Measurements from ENCODE around the gene MOGAT1. TPM values are rescaled to one million over a fixed set of nuclear protein-coding genes. Genes with fewer than 3 reads are reported as not detected.
A peak's percentile ranks its signal among the peaks of the same experiment; 100 is the strongest.

MOGAT1 gene
- total and polyA plus RNA-seq, 2 of the 13 experiments (the other 11 are each of a cell fraction or from before 2014, with no cell fraction given), result 0.98 to 4.3 TPM

GRCh38 chr2:222709191-222709891, 37.9 kb downstream of the MOGAT1 start (continued):
- no peak; the same call in 1 of the 2 replicates for TF ChIP-seq GLMP (CRISPR knock-in tag; IDR thresholded peaks at IDR 0.05; ENCODE audit: borderline replicate concordance)
- TF ChIP-seq JUNB (CRISPR knock-in tag; IDR thresholded peaks at IDR 0.05; ENCODE audit: borderline replicate concordance), result no peak
- no peak for TF ChIP-seq NFE2L1 (CRISPR knock-in tag; IDR thresholded peaks at IDR 0.05; ENCODE audit: borderline replicate concordance)
- TF ChIP-seq ZNF431 (CRISPR knock-in tag; IDR thresholded peaks at IDR 0.05; ENCODE audit: borderline replicate concordance, low read depth), result peak; percentile 97; the same call in 1 of the 2 replicates
- TF ChIP-seq ATF7 (IDR thresholded peaks at IDR 0.05), result peak; percentile 75
- TF ChIP-seq ATF7 (CRISPR knock-in tag; IDR thresholded peaks at IDR 0.05), result peak; percentile 95
- TF ChIP-seq CCAR2 (optimal IDR thresholded peaks at IDR 0.05; ENCODE audit: low read depth, low read length), result peak; percentile 41
- TF ChIP-seq SMAD9 (CRISPR knock-in tag; IDR thresholded peaks at IDR 0.05), result no peak
- peak; percentile 87 for TF ChIP-seq KDM2A (CRISPR knock-in tag; IDR thresholded peaks at IDR 0.05; ENCODE audit: borderline replicate concordance, low read depth)
- no peak for TF ChIP-seq MATR3 (CRISPR knock-in tag; IDR thresholded peaks at IDR 0.05)
- no peak for TF ChIP-seq ZNF326 (CRISPR knock-in tag; IDR thresholded peaks at IDR 0.05; ENCODE audit: borderline replicate concordance)
- no peak for TF ChIP-seq SRSF1 (optimal IDR thresholded peaks at IDR 0.05; ENCODE audit: low read depth, low read length)
- TF ChIP-seq NCOA2 (CRISPR knock-in tag; IDR thresholded peaks at IDR 0.05), result peak; percentile 67
- TF ChIP-seq MXD1 (CRISPR knock-in tag; IDR thresholded peaks at IDR 0.05), result no peak
- no peak for TF ChIP-seq MTA3 (CRISPR knock-in tag; IDR thresholded peaks at IDR 0.05)
- TF ChIP-seq FOXK2 (IDR thresholded peaks at IDR 0.05), result peak; percentile 98
- no peak for TF ChIP-seq RNF219 (CRISPR knock-in tag; IDR thresholded peaks at IDR 0.05)
- peak; percentile 94; the same call in 1 of the 2 replicates for TF ChIP-seq ERF (CRISPR knock-in tag; IDR thresholded peaks at IDR 0.05)
- peak; percentile 84; the same call in 1 of the 2 replicates for TF ChIP-seq ZNF567 (CRISPR knock-in tag; IDR thresholded peaks at IDR 0.05; ENCODE audit: borderline replicate concordance)
- TF ChIP-seq ZNF766 (CRISPR knock-in tag; IDR thresholded peaks at IDR 0.05; ENCODE audit: borderline replicate concordance), result peak; percentile 97; the same call in 1 of the 2 replicates
- no peak for TF ChIP-seq SP1 (IDR thresholded peaks at IDR 0.05)
- peak; percentile 42; the same call in 1 of the 2 replicates for TF ChIP-seq SP1 (CRISPR knock-in tag; IDR thresholded peaks at IDR 0.05)
- TF ChIP-seq IKZF4 (CRISPR knock-in tag; IDR thresholded peaks at IDR 0.05; ENCODE audit: borderline replicate concordance, low read depth, not compliant biosample characterization), result no peak
- no peak for TF ChIP-seq TCF12 (IDR thresholded peaks at IDR 0.05)
- peak; percentile 87 for TF ChIP-seq TCF12 (CRISPR knock-in tag; IDR thresholded peaks at IDR 0.05)
- TF ChIP-seq PLRG1 (conservative IDR thresholded peaks at IDR 0.05), result no peak
- peak; percentile 98 for TF ChIP-seq ZNF317 (CRISPR knock-in tag; IDR thresholded peaks at IDR 0.05)
- TF ChIP-seq ZNF580 (CRISPR knock-in tag; IDR thresholded peaks at IDR 0.05; ENCODE audit: borderline replicate concordance, low read depth), result peak; percentile 95; the same call in 1 of the 2 replicates

All from HepG2 (cell line).